ENCODE measurements around the gene STAT3. TPM values are rescaled to one million over a fixed set of nuclear protein-coding genes. Genes with fewer than 3 reads are reported as not detected.

STAT3 gene
- total RNA-seq, 1 donor from 2014 or later = 210 TPM

DNA sequence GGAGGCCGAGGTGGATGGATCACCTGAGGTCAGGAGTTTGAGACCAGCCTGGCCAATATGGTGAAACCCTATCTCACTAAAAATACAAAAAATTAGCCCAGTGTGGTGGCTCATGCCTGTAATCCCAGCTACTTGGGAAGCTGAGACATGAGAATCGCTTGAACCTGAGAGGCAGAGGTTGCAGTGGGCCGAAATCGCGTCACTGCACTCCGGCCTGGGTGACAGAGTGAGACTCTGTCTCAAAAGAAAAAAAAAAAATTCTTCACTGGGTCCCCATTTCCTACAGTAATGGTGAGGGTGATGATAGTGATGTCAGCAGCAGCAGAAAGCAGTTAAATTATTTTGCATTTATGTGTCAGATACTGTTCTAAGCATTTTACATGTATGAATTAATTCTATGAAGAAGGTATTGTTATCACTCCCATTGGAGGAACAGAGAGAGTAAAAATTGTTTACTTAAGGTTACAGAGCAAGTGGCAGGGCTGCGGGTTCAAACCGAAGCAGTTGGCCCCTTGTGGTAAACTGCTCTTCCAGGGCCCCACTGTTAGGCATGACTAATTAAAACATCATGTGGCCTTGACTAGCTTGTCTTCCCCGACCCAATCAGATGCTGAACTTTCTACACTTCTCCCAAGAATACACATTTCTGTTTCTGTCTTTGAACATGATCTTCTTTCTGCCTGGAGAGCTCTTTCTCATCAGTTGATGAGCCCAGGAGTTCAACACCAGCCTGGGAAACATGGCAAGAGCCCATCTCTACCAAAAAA, 45.8 kb downstream of the STAT3 start:
- TF ChIP-seq POLR2A (IDR thresholded peaks at IDR 0.05) (no peak), POLR2AphosphoS5 (IDR thresholded peaks at IDR 0.05; ENCODE audit: insufficient read depth in 1 of 2, low read depth in 1 of 2) (no peak)
- TF ChIP-seq, protein P1, sequence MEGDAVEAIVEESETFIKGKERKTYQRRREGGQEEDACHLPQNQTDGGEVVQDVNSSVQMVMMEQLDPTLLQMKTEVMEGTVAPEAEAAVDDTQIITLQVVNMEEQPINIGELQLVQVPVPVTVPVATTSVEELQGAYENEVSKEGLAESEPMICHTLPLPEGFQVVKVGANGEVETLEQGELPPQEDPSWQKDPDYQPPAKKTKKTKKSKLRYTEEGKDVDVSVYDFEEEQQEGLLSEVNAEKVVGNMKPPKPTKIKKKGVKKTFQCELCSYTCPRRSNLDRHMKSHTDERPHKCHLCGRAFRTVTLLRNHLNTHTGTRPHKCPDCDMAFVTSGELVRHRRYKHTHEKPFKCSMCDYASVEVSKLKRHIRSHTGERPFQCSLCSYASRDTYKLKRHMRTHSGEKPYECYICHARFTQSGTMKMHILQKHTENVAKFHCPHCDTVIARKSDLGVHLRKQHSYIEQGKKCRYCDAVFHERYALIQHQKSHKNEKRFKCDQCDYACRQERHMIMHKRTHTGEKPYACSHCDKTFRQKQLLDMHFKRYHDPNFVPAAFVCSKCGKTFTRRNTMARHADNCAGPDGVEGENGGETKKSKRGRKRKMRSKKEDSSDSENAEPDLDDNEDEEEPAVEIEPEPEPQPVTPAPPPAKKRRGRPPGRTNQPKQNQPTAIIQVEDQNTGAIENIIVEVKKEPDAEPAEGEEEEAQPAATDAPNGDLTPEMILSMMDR (IDR thresholded peaks at IDR 0.05) = no peak
- intact Hi-C loops (cut with DNase I) = no loop called here
- no peak overlapping the region for H3K4me3 ChIP-seq
- H3K9me3 ChIP-seq = no peaks in the 10 kb centered on the region
- no peaks in the 10 kb centered on the region for H3K27me3 ChIP-seq
- H3K4me1 ChIP-seq = peaks cover 13% of the 10 kb centered on the region
- peaks cover 5 to 79% of the 10 kb centered on the region in 2 donors for H3K36me3 ChIP-seq
- no peak overlapping the region for H3K27ac ChIP-seq
- DNase-seq (ENCODE audit: extremely low spot score in 2 of 2) = no peak

DNA sequence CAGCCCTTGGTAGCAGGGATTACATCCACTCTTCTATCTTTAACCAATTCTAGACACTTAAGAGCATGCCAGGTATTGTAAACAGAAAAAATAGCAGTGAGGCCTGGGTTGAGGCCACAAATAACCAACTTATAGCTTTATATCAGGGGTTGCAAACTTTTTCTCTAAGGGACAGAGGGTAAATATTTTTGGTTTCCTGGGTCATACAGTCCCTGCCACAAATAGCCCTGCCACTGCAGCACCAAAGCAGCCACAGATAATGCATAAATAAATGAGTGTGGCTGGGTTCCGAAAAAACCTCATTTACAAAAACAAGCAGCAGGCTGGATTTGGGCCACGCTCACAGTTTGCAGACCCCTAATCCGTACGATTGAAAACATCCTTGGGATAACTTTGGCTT, 46.7 kb downstream of the STAT3 start:
- no peaks in the 10 kb centered on the region for H3K9me3 ChIP-seq
- no peak for DNase-seq (ENCODE audit: extremely low spot score in 2 of 2)
- H3K36me3 ChIP-seq = peaks cover 5 to 87% of the 10 kb centered on the region in 2 donors
- no peaks in the 10 kb centered on the region for H3K27me3 ChIP-seq
- intact Hi-C loops (cut with DNase I) = no loop called here
- TF ChIP-seq, protein P1 (IDR thresholded peaks at IDR 0.05) = no peak
- TF ChIP-seq POLR2AphosphoS5 (IDR thresholded peaks at IDR 0.05; ENCODE audit: insufficient read depth in 1 of 2, low read depth in 1 of 2) (no peak), POLR2A (IDR thresholded peaks at IDR 0.05) (no peak)
- peaks cover 6% of the 10 kb centered on the region for H3K4me1 ChIP-seq
- H3K4me3 ChIP-seq = no peak overlapping the region
- H3K27ac ChIP-seq = no peak overlapping the region

DNA sequence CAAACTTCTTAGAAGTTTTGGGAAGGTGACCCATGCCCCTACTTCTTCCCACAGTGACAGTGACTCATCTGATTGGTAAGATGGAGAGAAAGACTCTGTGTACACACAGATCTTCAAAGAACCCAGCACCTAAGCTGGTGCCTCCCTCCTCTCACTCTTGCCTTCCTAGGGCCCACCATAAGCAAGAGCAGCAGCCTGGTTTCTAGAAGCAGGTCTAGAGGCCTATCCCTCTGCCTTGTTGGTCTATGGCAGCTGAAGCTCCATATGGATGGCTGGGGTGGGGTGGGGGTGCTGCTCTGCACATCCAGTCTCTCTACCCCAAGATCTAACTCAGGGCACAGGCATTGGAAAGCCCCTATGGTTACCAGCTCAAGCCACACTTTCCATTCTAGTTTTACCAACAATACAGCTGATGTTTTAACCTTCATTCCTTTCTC, 47.5 kb downstream of the STAT3 start:
- intact Hi-C loops (cut with DNase I) = no loop called here
- Histone ChIP-seq H3K27me3 (no peaks in the 10 kb centered on the region), H3K9me3 (no peaks in the 10 kb centered on the region), H3K4me1 (no peaks in the 10 kb centered on the region), H3K36me3 (peaks cover 5 to 89% of the 10 kb centered on the region in 2 donors), H3K4me3 (no peak overlapping the region), H3K27ac (no peak overlapping the region)
- DNase-seq (ENCODE audit: extremely low spot score in 2 of 2) = no peak
- TF ChIP-seq, protein P1 (IDR thresholded peaks at IDR 0.05) = no peak
- no peak for TF ChIP-seq POLR2AphosphoS5 (IDR thresholded peaks at IDR 0.05; ENCODE audit: insufficient read depth in 1 of 2, low read depth in 1 of 2)
- no peak for TF ChIP-seq POLR2A (IDR thresholded peaks at IDR 0.05)

DNA sequence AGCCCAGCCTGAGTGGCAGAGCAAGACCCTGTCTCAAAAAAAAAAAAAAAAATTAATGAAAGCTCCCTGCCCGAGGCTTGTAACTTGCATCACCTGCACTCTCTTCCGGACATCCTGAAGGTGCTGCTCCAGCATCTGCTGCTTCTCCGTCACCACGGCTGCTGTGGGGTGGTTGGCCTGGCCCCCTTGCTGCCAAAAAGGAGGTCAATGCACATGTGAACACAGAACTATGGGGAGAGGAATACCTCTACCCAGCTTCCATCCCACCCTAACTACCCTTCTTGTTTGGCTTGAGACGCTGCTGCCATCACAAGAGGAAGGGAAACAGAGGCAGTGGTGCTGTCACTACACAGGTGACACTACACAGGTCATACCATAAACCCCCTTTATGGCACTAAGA, 49.0 kb downstream of the STAT3 start:
- Histone ChIP-seq H3K9me3 (no peaks in the 10 kb centered on the region), H3K36me3 (peaks cover 0 to 90% of the 10 kb centered on the region in 2 donors), H3K27ac (no peak overlapping the region), H3K4me3 (no peak overlapping the region), H3K27me3 (no peaks in the 10 kb centered on the region), H3K4me1 (no peaks in the 10 kb centered on the region)
- intact Hi-C loops (cut with DNase I) = no loop called here
- no peak for DNase-seq (ENCODE audit: extremely low spot score in 2 of 2)
- TF ChIP-seq, protein P1 (IDR thresholded peaks at IDR 0.05) = no peak
- no peak for TF ChIP-seq POLR2A (IDR thresholded peaks at IDR 0.05)
- no peak for TF ChIP-seq POLR2AphosphoS5 (IDR thresholded peaks at IDR 0.05; ENCODE audit: insufficient read depth in 1 of 2, low read depth in 1 of 2)

DNA sequence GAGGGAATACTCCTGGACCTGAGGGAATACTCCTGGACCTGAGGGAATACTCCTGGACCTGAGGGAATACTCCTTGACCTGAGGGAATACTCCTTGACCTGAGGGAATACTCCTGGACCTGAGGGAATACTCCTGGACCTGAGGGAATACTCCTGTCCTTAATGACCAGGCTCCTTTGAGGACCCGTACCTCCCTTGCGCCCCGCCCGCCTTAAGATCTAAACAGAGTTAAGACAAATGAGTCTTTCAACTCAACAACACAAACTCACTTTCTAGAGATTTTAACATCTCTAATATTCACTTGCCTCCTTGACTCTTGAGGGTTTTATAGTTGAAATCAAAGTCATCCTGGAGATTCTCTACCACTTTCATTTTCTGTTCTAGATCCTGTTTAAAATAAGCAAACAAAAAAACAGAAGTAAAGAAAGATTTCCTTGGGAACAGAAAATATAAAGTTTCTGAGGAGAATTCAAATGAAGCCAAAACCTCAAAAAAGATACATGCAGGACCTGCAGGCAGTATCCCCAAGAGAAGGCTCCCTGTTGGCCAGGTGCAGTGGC, 49.7 kb downstream of the STAT3 start:
- DNase-seq (ENCODE audit: extremely low spot score in 2 of 2) = no peak
- intact Hi-C loops (cut with DNase I) = no loop called here

More for the DNA sequence above, 49.7 kb downstream of the STAT3 start:
- Histone ChIP-seq H3K4me3 (no peak overlapping the region), H3K27me3 (no peaks in the 10 kb centered on the region), H3K4me1 (no peaks in the 10 kb centered on the region), H3K9me3 (no peaks in the 10 kb centered on the region), H3K27ac (no peak overlapping the region), H3K36me3 (peaks cover 0 to 90% of the 10 kb centered on the region in 2 donors)
- TF ChIP-seq, protein P1 (IDR thresholded peaks at IDR 0.05) = no peak
- TF ChIP-seq POLR2A (IDR thresholded peaks at IDR 0.05) (no peak), POLR2AphosphoS5 (IDR thresholded peaks at IDR 0.05; ENCODE audit: insufficient read depth in 1 of 2, low read depth in 1 of 2) (no peak)
